ENCODE measurements around the gene MYL3.
"Not testable (repeated sequence)": the region's sequence is repeated elsewhere in the genome, so short reads cannot be mapped to it uniquely, and the experiment has no call there.

Gene MYL3

GRCh38 chr3:46863261-46863782 lies at the start of gene MYL3:
MYL3 (minus strand) TSS chr3:46863444; CDS start chr3:46863390, 54 bp downstream.
- no peak for DNase-seq
- intact Hi-C loops (cut with DNase I): loop anchor here (10.0 kb wide), 1 partner anchor 159 kb away; the partner anchor contains the start of gene TMIE

DNA sequence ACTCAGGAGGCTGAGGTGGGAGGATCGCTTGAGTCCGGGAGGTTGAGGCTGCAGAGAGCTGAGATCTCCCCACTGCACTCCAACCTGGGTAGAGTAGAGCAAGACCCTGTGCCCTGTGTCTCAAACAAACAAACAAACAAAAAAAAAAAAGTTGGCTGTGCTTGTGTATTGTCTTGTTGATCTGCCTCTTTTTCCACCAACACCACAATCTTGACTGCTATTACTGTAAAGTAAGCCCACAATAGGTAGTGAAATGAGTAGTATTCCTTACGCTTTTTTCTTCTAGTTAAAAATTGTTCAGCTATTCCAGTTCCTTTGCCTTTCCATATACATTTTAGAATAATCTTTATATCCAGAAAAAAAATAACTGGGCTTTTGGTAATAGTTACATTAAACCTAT lies 49.7 kb upstream of the MYL3 start:
- no peak for DNase-seq
- intact Hi-C loops (cut with DNase I): no loop called here

- intact Hi-C loops (cut with DNase I); DNase-seq: not testable (repeated sequence)
Observed at GRCh38 chr3:46910914-46911313, 47.7 kb upstream of the MYL3 start.

DNA sequence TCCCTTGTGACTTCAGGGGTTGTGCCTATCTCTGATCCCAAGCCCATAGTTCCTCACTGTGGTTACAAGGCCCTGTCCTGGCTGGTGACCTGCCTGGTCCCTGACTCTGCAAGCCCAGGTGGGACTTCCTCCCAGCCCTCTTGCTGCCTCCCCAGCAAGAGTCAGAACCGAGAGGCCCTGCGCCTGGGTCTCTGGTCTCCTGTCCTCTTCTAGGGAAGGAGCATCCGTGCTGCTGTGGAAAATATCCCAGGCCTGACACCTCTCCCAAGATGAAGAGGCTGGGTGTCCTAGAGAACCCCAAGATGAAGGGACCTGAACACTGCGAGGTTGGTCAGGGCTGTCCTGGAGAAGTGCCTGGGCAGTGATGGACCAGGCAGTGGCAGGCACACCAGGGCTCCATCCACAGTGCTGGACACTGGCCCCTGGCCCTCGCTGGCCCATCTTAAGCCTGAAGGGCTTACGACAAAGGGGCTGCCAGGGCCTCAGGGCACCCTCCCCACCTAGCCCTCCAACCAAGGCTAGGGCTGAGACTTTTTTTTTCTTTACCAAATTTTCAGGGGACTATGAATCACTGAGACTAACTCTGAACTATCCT lies 47.0 kb upstream of the MYL3 start:
- no peak for DNase-seq
- intact Hi-C loops (cut with DNase I): no loop called here

DNA sequence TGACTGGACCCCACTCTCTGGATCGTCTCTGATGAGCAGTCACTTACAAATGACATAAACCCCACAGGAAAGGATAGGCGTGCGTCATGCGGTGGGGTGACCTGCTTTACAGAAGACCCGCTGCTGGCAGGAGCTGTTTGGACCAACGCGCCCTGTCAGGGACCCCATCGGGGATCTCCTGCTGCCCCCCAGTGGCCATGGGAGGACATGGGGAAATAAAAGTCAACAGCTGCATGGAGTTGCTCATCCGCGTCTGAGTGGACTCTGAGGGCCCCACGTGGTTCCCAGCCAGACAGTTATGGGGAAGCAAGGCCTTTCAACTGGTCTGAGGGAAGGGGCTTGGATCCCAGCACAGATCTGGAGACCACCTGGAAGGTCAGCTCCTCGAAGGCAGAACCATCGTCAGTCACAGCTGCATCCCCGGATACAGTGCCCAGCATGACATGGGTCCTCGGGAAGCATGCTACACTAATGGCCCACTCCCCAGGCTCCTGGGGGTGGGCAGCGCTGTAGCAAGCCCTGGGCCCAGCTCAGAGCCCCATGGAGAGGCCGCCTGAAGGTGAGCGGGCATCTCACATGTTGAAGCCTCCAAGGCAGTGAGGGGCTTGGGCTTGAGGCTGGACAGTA lies 46.4 kb upstream of the MYL3 start:
- DNase-seq: peak; percentile 77 to 94 (median 88)
- intact Hi-C loops (cut with DNase I): loop anchor here (2.0 to 5.0 kb wide), 2 partner anchors 43 to 202 kb away; no protein-coding TSS in a partner anchor

DNA sequence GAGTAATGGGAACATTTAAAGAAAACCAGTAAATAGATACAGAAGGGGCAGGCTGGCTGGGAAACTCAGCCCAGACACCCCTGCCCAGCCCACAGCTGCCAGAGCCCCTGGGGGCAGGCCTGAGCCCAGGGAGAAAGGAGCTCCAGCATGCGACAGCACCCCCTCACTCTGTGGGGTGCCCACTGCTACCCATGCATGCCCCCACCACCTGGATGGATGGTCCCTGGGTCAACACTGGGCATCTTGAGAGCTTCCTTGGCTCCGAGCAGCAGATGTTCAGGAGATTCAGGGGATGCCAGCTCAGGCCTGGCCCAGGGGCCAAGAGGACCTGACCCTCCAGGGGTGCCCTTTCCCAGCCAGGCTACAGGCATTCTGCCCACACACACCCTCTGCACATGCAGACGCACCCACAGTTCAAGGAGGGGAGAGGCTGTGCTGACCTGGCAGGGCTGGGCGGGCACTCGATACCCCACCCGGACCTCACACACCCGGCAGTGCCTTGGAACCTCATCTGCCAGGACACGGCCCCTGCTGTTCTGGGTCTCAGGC lies 45.8 kb upstream of the MYL3 start:
- no peak for DNase-seq
- intact Hi-C loops (cut with DNase I): loop anchor here (2.0 to 5.0 kb wide), 2 partner anchors 42 to 202 kb away; no protein-coding TSS in a partner anchor

DNA sequence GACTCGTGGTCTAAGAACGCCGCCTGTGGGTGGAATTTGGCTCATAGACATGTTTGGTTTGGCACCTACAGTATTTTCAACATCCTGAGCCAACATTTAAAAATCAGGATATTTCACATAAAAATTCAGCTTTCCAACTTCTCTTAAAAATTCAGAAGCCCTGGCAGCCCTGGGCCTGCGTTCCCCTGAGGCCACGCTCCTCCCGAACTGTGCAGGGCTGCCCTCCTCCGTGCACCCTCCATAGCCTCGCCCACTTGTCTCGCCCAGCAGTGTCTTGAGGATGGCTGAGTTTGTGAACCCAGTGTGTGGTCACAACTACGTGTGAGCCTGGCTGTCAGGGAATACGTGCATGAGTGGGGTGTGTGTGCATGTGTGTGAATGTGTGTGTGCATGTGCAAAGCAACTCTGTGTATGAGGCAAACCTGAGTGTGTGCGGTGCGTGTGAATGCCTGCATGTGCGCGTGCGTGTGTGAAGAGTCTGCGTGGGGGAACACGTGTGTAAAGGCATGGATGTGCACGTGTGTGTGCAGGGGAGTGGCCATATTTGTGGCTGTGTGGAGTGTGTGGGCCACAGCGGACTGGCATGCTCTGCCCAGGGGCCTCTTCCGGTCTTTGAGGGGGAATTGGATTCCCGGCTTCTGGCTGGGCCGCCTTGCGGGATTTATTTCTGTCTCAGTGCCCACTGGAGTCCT lies 45.2 kb upstream of the MYL3 start:
- intact Hi-C loops (cut with DNase I): loop anchor here (2.0 to 5.0 kb wide), 2 partner anchors 42 to 201 kb away; no protein-coding TSS in a partner anchor
- no peak for DNase-seq

- DNase-seq: no peak
- intact Hi-C loops (cut with DNase I): loop anchor here (2.0 to 5.0 kb wide), 2 partner anchors 41 to 201 kb away; no protein-coding TSS in a partner anchor
Observed at GRCh38 chr3:46907960-46908293, 44.7 kb upstream of the MYL3 start.

GRCh38 chr3:46907271-46907670 lies 44.0 kb upstream of the MYL3 start:
- no peak for DNase-seq
- intact Hi-C loops (cut with DNase I): loop anchor here (5.0 kb wide), 1 partner anchor 200 kb away; no protein-coding TSS in a partner anchor

GRCh38 chr3:46906471-46907058 lies 43.3 kb upstream of the MYL3 start:
- intact Hi-C loops (cut with DNase I): loop anchor here (5.0 kb wide), 1 partner anchor 199 kb away; no protein-coding TSS in a partner anchor
- no peak for DNase-seq

DNA sequence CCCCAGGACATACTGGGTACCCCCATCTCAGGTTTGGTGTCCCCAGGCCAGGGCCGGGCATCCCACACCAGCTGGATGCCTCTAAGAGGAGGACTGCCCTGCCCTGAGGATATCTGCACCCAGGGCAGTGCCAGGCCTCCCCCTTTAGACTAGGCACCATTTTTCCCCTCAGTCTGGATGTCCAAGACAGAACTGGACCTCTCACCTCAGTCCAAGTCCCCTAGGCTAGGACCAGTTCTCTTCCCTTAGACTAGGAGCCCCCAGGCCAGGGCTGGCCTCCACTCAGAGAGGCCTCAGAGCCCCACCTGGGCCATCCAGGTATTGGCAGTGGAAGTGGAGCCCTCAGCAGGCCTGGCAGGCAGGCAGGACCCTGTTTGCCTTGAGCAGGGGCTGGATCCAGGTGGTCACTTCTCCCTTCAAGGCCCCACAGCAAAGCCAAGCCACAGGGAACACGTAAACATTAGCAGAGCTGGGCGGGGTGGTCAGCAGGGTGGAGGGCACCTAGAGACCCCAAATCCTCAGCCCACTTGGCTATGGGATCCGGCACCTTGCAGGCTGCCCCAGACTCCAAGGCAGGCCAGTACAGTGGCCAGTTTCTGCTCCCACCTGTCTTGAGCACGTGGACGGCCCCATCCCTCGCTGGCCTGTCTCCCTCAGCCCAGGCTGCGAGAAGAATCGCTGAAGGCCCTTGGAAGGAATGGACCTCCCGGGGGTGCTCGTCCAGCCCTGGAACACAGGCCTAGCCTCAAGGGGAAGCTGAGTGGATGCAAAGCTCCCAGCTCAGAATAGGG lies 42.6 kb upstream of the MYL3 start:
- no peak for DNase-seq
- intact Hi-C loops (cut with DNase I): loop anchor here (5.0 kb wide), 1 partner anchor 199 kb away; no protein-coding TSS in a partner anchor

DNA sequence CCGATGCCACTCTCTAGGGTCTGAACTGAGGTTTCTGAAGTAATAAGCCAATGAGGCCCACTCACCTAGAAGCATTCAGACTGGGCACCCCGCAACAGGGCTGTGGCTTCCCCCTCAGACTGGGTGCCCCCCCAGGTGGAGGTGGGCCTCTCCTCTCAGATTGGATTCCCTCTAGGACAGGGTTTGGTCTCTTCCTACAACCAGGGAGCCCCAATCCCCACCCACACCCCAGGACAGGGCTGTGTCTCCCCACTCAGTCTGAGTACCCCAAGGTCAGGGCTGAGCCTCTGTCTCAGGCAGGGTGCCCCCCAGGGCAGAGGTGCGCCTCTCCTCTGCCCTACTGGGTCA lies 41.9 kb upstream of the MYL3 start:
- intact Hi-C loops (cut with DNase I): loop anchor here (5.0 kb wide), 1 partner anchor 198 kb away; no protein-coding TSS in a partner anchor
- no peak for DNase-seq

GRCh38 chr3:46904303-46905212 lies 41.3 kb upstream of the MYL3 start:
- no peak for DNase-seq
- intact Hi-C loops (cut with DNase I): loop anchor here (5.0 kb wide), 1 partner anchor 197 kb away; no protein-coding TSS in a partner anchor

DNA sequence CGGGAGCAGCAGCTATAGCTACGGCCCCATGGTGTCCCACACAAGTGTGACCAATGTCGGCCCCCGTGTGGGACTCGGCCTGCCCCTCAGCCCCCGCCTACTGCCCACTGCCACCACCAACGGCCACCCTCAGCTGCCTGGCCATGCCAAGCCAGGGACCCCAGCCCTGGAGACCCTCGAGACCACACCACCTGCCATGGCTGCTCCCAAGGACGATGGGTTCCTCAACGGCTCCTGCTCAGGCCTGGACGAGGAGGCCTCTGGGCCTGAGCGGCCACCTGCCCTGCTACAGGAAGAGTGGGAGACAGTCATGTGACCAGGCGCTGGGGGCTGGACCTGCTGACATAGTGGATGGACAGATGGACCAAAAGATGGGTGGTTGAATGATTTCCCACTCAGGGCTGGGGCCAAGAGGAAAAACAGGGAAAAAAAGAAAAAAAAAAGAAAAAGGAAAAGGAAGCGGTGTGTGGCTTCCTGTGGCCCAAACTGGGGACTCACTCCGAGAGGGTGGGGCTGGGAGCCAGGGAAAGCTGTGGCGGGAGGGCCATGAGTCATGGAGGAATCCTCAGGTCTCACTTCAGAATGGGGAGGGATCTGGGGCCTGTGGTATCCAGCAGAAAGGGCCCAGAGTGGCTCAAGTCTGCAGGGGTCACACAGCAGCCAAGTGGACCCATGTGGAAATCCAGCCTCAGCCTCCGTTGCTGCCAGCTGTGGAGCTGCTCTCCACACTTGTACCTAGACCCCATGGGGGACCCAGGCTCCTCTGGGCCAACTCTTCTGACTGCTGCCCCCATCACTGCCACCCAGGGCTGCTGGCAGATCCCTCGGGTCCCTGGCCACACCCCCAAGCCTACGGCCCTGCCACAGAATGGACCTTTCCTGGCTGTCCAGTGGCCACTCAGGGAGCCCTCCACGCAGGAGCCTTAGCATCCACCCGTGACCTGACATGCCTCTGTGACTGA lies 40.4 kb upstream of the MYL3 start:
- intact Hi-C loops (cut with DNase I): no loop called here
- DNase-seq: no peak

DNA sequence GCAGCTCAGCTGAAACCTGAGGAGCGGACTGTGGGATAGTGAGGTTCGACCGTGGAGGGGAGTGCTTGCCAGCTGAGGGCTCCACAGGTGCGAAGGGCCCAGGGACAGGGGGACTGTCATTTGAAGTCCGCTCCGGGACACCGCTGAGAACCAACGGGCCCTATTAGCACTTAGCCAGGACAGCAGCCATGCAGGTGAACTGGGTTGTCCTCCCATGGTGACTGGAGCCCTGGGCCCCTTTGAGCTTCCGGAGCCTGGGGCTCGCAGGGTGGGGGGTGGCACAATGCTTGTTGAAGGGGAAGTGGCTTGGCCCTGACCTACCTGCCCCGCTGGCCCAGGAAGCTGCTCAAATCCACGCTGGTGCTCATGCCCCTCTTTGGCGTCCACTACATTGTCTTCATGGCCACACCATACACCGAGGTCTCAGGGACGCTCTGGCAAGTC lies 39.0 kb upstream of the MYL3 start:
- intact Hi-C loops (cut with DNase I): no loop called here
- DNase-seq: no peak

DNA sequence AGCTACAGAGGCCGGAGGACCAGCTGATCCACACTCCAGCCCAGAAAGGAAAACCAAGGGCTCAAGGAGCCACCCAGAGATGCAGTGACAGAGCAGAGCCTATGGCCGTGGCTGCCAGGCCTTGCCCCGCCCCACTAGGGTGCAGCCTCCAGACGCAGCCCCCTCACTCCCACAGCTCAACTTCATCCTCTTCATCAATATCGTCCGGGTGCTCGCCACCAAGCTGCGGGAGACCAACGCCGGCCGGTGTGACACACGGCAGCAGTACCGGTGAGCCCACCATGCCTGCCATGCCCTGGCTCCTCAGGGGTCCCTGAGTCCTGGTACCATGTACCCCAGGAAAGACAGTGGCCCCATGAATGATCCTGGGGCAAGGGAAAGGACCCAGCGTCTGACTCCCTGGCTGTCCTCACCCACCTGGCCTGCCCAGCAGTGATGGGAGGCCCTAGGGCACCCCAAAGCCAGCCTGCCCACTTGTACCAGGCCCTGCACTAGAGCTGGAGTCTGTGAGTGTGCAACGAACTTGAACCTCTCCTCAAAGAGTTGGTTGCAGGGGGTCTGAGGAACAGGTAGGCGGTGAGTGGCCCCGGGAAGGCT lies 38.4 kb upstream of the MYL3 start:
- no peak for DNase-seq
- intact Hi-C loops (cut with DNase I): no loop called here

Data from head of caudate nucleus (tissue), 42 donors.